GM19328 (cell line): ENCODE data around the gene GZF1.
A peak's percentile ranks its signal among the peaks of the same experiment; 100 is the strongest.

Experiments used
- ATAC-seq: cut with Tn5 transposase; IDR thresholded peaks from one replicate; pipeline ENCODE4 v1.9.1; 2021; ENCODE audit warnings: mild to moderate bottlenecking, moderate library complexity; ENCODE audit not compliant: unreplicated experiment

Gene GZF1

DNA sequence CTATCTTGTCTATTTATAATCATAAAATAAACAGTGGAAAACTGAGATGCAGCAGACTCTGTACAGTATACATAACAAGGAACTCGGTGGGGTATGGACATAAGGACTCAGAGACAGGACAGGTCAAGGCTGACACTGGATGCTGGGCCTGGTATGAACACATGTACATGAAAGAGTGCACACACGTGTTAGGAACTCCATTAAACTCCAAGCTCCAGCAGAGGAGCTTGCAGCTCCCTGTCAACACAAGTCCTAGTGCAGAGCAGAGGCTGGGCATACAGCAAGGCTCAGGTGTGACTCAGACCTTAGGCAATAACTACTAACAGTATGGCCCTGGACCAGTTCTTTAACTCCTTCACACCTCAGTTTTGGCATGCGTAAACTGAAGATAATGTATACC, 42.2 kb downstream of the GZF1 start:
- ATAC-seq = no peak

DNA sequence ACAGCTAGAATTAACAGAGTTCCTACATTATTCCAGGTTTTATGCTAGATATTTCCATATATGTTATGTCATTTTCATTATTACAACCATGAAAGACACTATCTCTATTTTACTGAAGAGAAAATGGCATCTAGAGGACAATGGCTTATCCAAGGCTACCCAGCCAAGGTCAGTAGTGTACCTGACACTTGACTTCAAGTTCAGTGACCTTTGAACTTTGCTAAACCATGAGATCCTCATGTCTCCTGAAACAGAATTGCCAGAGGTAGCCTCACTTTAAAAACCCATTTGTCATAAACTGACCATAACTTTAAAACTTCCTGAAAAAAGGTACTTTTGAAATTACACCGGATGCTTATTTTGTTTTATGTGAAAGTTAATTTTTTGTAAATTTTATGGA, 44.9 kb downstream of the GZF1 start:
- ATAC-seq = no peak

DNA sequence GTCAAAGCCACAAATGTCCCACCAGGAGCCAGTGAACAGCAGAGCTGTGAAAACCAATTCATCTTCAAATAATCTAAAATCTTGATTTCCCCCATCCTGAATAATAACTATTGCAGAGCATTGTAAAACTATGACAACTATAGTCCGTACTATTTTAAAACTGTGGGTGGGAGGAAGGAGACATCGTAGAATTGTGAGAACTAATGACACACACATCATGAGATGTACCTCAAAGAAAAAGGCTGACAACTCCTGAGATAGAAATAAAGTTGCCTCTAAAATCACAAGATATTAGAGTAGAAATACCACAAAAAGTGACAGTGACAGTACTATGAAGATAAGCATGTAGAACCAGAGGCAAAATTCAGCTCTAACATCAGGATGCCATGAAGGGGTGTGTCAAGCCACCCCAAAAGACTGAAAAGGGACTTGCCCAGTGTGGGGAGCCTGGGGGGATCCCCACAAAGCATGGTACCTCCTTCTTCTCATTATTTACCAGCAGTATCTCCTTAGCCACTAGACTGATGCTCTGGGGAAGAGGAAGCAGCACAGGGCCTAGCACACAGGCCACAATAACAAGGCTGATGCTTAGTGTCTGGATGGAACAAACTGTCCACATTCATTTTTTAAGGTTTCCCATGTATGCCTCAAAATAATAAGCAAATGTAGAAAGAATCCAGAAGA, 45.9 kb downstream of the GZF1 start:
- peak; percentile 79 for ATAC-seq

DNA sequence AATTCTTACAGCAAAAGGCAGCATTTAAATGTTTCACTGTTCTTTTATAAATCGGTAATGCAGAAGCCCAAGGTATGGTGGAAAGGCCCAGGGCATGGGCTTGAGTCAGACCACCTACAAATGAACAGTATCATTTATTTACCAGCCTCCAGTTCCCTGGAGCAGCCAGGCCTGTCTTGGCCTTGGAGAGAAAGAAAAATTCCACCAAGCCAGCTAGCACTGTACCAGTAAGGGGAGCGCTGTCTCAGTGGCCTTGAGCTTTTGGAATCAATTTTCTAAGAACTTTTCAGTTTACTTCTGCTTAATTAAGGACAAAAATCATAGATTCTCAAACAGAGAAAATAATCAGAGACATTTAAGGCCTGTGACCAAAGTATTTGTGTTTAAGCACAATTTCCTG, 47.0 kb downstream of the GZF1 start:
- no peak for ATAC-seq

DNA sequence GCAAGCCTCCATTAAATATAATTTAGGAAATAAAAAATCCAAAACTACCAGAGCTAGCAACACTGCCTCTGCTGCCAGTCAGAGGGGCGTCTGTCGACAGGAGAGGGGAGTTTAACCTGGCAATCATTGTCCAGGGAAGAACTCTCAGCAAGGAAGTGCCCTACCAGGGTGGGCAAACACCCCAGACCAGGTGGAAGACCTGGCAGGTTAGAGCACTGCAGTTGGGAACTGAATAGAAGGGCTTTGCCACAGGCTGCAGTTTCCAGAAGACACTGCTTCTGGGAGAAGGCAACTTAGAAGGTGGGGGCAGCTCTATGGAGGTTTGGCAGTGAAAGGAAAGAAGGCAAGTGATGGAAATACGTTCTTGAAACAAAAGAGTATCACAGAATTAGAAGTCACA, 47.8 kb downstream of the GZF1 start:
- ATAC-seq = no peak

DNA sequence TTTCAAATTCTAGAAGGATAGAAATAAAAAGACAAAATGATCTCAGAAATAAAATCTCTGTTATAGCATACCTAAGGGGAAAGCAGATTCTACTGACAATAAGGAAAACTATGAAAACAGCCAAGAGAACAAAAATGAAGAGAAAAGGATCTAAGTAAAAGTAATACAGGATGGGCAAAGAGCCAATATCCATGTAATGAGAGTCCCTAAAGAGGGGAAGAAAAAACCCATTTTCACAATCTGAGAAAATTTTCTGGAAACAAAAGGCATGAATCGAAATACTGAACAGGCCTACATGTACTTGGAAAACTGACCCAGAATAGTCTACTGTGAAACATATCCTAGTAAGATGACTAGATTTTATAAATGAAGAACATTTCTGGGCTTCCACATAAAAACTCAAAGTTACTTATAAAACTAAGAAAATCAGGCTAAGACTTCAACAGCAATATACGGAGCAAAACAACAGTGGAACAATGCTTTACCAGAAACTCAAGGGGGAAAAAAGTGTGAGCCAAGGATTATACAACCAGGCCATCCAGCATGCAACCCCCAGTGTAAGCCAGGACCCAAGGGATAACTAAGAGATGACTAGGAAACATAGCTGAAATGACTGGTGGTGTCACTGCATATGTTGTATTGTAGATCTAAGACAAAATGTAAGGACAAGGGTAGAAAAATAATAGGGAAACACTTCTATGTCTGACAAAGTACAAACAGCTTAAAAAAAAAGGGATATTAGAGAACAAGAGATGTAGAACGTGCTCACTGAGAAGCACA, 49.1 kb downstream of the GZF1 start:
- no peak for ATAC-seq

DNA sequence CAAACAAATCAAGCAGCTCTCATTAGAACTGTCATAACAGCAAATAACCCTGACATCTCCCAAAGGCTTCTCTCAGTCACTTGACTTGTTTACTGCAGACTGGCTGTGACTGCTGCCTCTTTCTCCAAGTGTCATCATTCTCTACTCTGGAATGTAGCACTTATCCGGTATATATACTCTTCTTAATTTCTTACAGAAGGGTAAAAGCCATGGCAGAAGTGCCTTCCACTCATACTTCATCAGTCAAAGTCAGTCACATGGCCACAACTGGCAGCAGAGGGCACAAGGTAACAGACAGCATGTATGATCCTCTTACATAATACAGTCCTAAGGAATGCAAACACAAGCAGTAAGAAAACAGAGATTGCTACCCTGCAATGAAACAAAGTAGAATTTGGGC, 50.0 kb downstream of the GZF1 start:
- no peak for ATAC-seq

DNA sequence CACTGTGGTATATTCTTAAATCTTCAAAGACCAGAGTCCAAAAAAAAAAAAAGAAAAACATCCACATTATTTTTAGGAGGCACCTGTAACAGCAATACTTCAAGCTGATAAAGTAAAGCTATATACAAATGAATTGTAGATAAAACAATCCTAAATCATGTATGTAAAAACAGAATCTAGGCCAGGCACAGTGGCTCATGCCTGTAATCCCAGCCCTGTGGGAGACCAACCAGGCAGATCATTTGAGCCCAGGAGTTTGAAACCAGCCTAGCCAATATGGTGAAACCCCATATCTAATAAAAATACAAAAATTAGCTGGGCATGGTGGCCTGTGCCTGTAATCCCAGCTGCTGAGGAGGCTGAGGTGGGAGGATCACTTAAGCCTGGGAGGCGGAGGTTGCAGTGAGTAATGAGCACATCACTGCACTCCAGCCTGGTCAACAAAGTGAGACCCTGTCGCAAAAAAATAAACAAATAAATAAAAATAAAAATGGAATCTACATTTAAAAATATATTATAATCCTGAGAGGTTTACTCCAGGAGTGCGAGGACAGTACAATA, 52.0 kb downstream of the GZF1 start:
- ATAC-seq = no peak

DNA sequence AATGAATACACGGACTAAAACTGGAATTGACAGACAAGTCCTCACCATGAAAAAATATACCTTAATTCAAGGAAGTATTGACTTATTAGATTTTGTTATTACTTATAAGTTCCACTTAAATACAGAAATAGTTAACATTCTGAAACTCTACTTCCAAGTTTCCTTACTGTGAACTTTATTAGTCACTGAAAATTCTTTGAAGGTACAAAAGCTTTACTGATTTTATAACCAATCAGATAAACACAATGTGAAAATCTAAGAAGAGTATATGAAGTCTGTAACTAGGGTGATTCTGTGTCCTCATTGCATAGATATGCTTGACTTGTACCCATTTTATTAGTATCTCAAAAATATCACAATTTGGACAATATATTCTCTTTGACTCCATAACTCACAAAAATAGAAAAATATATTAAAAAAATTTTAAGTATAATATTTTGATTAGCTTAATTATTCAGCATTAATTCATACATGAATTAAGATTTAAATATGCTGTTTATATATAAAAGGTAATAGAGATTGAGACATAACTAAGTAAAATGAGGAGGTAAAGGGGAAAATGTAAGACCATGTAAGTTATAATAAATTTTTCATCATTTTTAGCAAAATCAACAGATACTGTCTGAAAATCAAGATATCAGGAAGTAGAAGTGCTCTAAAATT, 52.7 kb downstream of the GZF1 start:
- no peak for ATAC-seq

DNA sequence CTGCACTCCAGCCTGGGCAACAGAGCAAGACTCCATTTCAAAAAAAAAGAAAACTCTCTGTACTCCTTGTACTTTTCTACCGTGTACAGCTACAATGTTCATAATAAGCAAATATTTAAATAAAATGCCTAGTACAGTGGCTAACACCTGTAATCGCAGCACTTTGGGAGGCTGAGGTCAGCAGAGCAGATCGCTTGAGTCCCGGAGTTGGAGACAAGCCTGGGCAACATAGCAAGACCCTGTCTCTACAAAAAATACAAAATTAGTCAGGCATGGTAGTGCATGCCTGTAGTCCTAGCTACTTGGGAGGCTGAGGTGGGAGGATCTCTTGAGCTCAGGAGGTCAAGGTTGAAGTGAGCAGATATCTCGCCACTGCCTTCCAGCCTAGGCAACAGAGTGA, 53.6 kb downstream of the GZF1 start:
- no peak for ATAC-seq

DNA sequence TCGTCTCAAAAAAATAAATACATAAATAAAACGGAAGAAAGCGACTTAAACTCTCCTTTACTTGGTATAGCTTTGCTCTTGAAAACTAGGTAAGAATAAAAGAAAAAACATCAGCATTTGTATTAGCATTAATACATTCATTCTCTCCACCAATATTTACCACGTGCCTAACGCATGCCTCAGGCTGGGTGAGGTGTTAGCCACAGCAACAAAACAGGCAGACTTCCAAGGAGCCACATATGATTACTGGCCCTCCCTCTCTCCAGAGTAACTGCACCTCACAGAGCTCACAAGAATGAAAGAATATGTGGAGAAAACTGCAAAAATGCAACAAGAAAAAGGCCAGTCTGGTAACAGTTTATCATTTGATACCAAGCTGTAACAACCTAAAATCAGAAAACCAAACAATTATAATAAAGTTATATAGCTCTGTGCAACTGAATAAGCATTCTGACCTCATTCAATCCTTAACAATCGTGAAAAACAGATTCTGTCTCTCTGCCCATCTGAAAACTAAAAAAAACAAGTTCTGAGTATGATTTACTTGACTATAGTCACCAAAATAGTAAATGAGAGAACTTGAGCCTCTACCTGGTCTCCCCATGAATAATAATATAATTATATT, 54.1 kb downstream of the GZF1 start:
- ATAC-seq = no peak

DNA sequence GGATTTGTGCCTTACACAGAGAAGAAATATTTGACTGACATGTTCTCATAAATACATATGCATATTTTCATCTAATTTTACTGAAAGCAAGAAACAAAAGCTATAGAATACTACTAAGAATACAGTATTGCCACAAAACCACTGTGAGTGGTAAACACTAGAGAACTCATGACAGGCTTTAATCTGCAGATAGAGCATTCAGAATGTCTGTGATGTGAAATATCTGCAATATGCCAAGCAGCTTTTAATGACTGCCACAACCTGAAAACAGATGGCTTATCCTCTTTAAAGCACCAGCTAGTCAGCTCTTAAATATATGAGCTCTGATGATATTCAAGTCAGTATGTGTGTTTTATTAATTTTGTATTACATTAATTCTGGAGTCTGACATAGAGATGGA, 55.9 kb downstream of the GZF1 start:
- ATAC-seq = no peak

DNA sequence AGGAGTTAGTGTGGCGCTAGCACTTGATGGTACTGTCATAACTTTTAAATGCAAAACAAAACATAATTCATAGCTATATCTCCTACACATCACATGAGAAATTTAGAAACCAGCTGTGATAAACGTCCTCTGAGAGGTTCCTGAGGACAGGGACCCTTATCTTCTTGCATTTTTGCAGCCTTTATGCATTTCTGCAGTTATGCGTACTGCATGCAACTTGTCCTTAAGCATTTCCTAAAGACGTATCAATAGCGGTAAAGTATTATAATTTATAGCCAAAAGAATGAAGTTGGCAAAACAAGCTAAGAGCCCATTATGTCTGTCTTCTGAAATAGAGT, 57.6 kb downstream of the GZF1 start:
- no peak for ATAC-seq

DNA sequence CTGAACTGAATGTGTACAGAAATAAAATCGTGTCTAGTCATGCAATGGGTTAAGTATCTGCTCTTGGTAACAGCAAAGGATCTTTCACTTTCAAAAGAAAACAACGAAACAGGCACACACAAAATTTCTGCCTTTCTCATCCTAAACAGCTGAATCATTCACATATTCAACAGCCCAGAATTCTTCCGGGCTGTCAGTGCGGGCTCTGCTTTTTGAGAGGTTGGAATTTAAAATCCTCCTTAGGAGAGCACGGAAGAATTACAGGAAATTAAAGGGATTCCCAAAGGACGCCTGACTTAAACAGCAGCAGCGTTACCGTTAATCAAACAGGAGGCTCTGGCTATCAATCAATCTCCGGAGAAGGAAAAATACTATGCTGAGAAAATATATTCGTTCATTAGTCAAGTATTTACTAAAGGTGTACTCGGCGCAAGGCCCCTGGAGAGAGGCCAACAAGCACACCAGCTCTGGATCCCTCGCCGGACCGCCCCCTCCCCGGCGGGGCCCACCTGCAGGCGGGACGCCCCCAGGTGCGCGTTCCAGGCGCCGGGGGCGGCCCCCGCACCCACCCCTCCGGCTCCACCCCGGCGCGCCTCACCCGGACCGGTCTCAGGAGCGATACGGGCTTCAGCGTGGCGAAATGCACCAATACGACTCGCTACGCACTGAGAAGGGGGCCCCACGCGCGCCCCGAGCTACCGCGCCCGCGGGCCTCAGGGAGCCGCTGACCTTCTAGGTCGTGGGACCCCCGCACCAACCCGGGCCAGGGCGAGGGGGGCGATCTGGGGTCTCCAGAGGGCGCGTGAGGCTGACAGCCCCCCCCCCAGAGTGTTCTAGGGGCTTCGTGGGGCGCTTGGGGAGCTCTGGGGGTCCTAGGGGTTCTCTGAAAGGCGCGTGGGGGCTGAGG, 58.3 kb downstream of the GZF1 start:
- ATAC-seq = no peak

DNA sequence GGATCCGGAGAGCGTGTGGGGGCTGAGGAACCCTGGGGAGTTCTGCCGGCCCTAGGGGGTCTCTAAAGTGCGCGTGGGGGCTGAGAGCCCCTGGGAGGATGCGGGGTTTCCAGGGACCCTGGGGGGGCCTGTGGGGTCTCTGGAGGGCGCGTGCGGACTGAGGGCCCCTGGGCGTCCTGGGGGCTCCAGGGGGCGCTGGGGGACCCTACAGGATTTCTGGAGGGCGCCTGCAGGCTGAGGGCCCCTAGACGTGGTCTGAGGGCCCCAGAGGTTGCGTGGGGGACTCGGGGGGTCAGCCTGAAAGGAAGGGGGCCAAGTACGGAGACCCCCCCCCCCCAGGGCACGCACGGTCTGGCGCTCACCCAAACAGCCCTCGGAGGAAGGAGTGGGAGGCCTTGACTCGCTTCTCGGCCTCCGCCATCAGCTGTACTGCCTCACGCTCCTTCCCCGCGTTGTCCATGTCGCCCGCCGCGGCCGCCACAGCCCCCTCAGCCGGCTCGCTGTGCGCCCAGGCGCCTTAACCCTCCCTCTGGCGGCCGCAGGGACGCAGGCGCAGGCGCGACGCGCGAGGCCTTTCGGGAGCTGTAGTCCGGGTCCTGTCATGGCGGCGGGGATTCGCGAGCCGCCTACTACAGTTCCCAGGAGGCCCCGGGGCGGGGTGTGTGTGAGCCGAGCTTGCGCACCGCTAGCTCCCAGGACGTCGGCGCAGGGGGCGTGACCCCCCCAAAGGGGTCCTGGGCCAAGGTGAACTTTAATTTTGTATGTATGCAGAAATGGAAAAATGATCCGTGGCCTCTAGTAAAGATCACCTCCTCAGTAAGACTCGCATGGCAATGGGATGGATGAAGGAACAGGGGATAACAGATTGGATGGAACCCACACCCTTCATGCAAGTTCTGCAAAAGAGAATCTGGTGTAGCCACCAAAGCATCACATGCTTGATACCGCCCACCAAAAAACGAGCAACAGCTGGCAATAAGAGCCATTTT, 59.3 kb downstream of the GZF1 start, which contains the start of gene NAPB:
Gene NAPB (minus strand): TSS at position 546 of the 989 bp plus-strand sequence. CDS start 86 bp downstream, at position 460.
- peak; percentile 97 for ATAC-seq
